Duodenal mucosa (tissue), 2 donors: ENCODE results near the gene PNPLA7.
"Not testable (repeated sequence)": the region's sequence is repeated elsewhere in the genome, so short reads cannot be mapped to it uniquely, and the experiment has no call there.

ENCODE experiments used
- H3K27ac ChIP-seq: one replicate; pipeline ENCODE4 v1.7.0; 2013; ENCODE audit warnings: low read depth, low read length
- H3K27me3 ChIP-seq, 2 donors: one replicate each; pipeline ENCODE4 v1.7.0; 2013; ENCODE audit warnings: low read length in 2 of 2, control low read depth in 1 of 2; ENCODE audit not compliant: insufficient read depth in 2 of 2, control insufficient read depth in 1 of 2
- H3K36me3 ChIP-seq, 2 donors: one replicate each; pipeline ENCODE4 v1.7.0; 2013; ENCODE audit warnings: low read length in 2 of 2, control low read depth in 1 of 2; ENCODE audit not compliant: insufficient read depth in 2 of 2, control insufficient read depth in 1 of 2
- H3K4me1 ChIP-seq, 2 donors: one replicate each; pipeline ENCODE4 v1.7.0; 2013; ENCODE audit warnings: low read length in 2 of 2, control low read depth in 1 of 2; ENCODE audit not compliant: insufficient read depth in 2 of 2, control insufficient read depth in 1 of 2
- H3K4me3 ChIP-seq, 2 donors: one replicate each; pipeline ENCODE4 v1.7.0; 2013; ENCODE audit warnings: low read length in 2 of 2, low read depth in 1 of 2
- H3K9ac ChIP-seq, 2 donors: one replicate each; pipeline ENCODE4 v1.7.0; 2013; ENCODE audit warnings: low read length in 2 of 2, low read depth in 1 of 2
- H3K9me3 ChIP-seq, 2 donors: one replicate each; pipeline ENCODE4 v1.7.0; 2013; ENCODE audit warnings: low read length in 2 of 2, control low read depth in 1 of 2; ENCODE audit not compliant: control insufficient read depth in 1 of 2

Gene PNPLA7

GRCh38 chr9:137454597-137455358, 95.4 kb downstream of the PNPLA7 start:
- peak overlapping the region; percentile 70 to 72 for H3K4me3 ChIP-seq
- peak overlapping the region; percentile 74 to 82 for H3K9ac ChIP-seq

GRCh38 chr9:137454145-137454596, 96.0 kb downstream of the PNPLA7 start:
- no peaks in the 10 kb centered on the region for H3K9me3 ChIP-seq
- H3K36me3 ChIP-seq: peaks cover 3 to 8% of the 10 kb centered on the region in 2 donors
- H3K4me3 ChIP-seq: peak overlapping the region; percentile 70 to 72
- H3K27me3 ChIP-seq: no peaks in the 10 kb centered on the region
- H3K4me1 ChIP-seq: peaks cover 7 to 24% of the 10 kb centered on the region in 2 donors
- H3K9ac ChIP-seq: peak overlapping the region; percentile 74 to 82
- H3K27ac ChIP-seq: peak overlapping the region; percentile 85

More at GRCh38 chr9:137454597-137455358, 95.4 kb downstream of the PNPLA7 start:
- Histone ChIP-seq H3K27me3 (no peaks in the 10 kb centered on the region), H3K36me3 (peaks cover 3 to 8% of the 10 kb centered on the region in 2 donors), H3K27ac (peak overlapping the region; percentile 85), H3K9me3 (no peaks in the 10 kb centered on the region), H3K4me1 (peaks cover 11 to 29% of the 10 kb centered on the region in 2 donors)

GRCh38 chr9:137453643-137454081, 96.5 kb downstream of the PNPLA7 start:
- peaks cover 7 to 24% of the 10 kb centered on the region in 2 donors for H3K4me1 ChIP-seq
- H3K36me3 ChIP-seq: peaks cover 3 to 8% of the 10 kb centered on the region in 2 donors
- H3K27ac ChIP-seq: no peak overlapping the region
- H3K9me3 ChIP-seq: no peaks in the 10 kb centered on the region
- peak overlapping the region; percentile 13 to 43 for H3K4me3 ChIP-seq
- H3K9ac ChIP-seq: no peak overlapping the region
- no peaks in the 10 kb centered on the region for H3K27me3 ChIP-seq

- Histone ChIP-seq H3K4me1 (peaks cover 7 to 18% of the 10 kb centered on the region in 2 donors), H3K9ac (no peak overlapping the region), H3K27ac (no peak overlapping the region), H3K4me3 (peak overlapping the region in 1 of 2 donors; percentile 43), H3K9me3 (no peaks in the 10 kb centered on the region), H3K27me3 (no peaks in the 10 kb centered on the region), H3K36me3 (peaks cover 3 to 8% of the 10 kb centered on the region in 2 donors)
Measured at GRCh38 chr9:137452761-137453642, 97.2 kb downstream of the PNPLA7 start.

- H3K36me3 ChIP-seq: peaks cover 3 to 8% of the 10 kb centered on the region in 2 donors
Measured at GRCh38 chr9:137452006-137452760, 98.0 kb downstream of the PNPLA7 start.

GRCh38 chr9:137451264-137452005, 98.8 kb downstream of the PNPLA7 start:
- H3K4me1 ChIP-seq: peaks cover 7 to 14% of the 10 kb centered on the region in 2 donors
- H3K36me3 ChIP-seq, H3K9me3 ChIP-seq: not testable (repeated sequence)

More at GRCh38 chr9:137452006-137452760, 98.0 kb downstream of the PNPLA7 start:
- Histone ChIP-seq H3K9ac (no peak overlapping the region), H3K4me1 (peaks cover 7 to 14% of the 10 kb centered on the region in 2 donors), H3K9me3 (no peaks in the 10 kb centered on the region), H3K4me3 (no peak overlapping the region), H3K27ac (no peak overlapping the region), H3K27me3 (no peaks in the 10 kb centered on the region)

GRCh38 chr9:137450539-137451222, 99.5 kb downstream of the PNPLA7 start:
- not testable (repeated sequence) for H3K9ac ChIP-seq, H3K27me3 ChIP-seq, H3K36me3 ChIP-seq, H3K9me3 ChIP-seq, H3K27ac ChIP-seq, H3K4me3 ChIP-seq
- peaks cover 10 to 18% of the 10 kb centered on the region in 2 donors for H3K4me1 ChIP-seq

More at GRCh38 chr9:137451264-137452005, 98.8 kb downstream of the PNPLA7 start:
- H3K27me3 ChIP-seq, H3K27ac ChIP-seq, H3K9ac ChIP-seq, H3K4me3 ChIP-seq: not testable (repeated sequence)

GRCh38 chr9:137449931-137450538, 100.2 kb downstream of the PNPLA7 start:
- Histone ChIP-seq H3K4me1 (peaks cover 14 to 16% of the 10 kb centered on the region in 2 donors), H3K9me3 (no peaks in the 10 kb centered on the region), H3K4me3 (no peak overlapping the region), H3K36me3 (peaks cover 3 to 6% of the 10 kb centered on the region in 2 donors), H3K9ac (no peak overlapping the region), H3K27me3 (no peaks in the 10 kb centered on the region), H3K27ac (no peak overlapping the region)
